HEK293 (cell line): Measurements from ENCODE around the gene CPXM2.

Experiments
- CTCF ChIA-PET: fragments of 350-600 bp; formaldehyde crosslinking; extraction: SDS; loops from one replicate; lab custom pipeline; 2021; ENCODE audit warnings: antibody characterized with exemption; lab: Yijun Ruan, JAX
- POLR2A ChIA-PET: fragments of 300-600 bp; formaldehyde crosslinking; extraction: SDS; loops from one replicate; lab custom pipeline; 2020; ENCODE audit warnings: antibody characterized with exemption, inconsistent platforms; lab: Yijun Ruan, JAX
- H3K27ac ChIP-seq: fragments of 200-500 bp; sonication (Bioruptor generic); 2 replicates; pipeline ENCODE4 v1.5.1; 2014; ENCODE audit warnings: low read depth, low read length, control low read depth, inconsistent platforms; ENCODE audit errors: extremely low read depth
- H3K36me3 ChIP-seq, 2 experiments: fragments of 200-500 bp in 1 of 2; sonication (Bioruptor generic) in 1 of 2; 1 replicate in 1 of 2; 2 replicates in 1 of 2; pipeline ENCODE4 v1.5.1; 2014 to 2017; ENCODE audit warnings: inconsistent platforms in 2 of 2, low read length in 2 of 2; ENCODE audit not compliant: control insufficient read depth in 2 of 2, insufficient read depth in 1 of 2
- H3K4me1 ChIP-seq: fragments of 200-500 bp; sonication (Bioruptor generic); 2 replicates; pipeline ENCODE4 v1.5.1; 2014; ENCODE audit warnings: mild to moderate bottlenecking, low read length, inconsistent platforms; ENCODE audit not compliant: control insufficient read depth, insufficient read depth
- H3K4me3 ChIP-seq: 2 replicates; pipeline ENCODE4 v1.5.1; 2011; ENCODE audit warnings: low read depth, mild to moderate bottlenecking, control low read depth, low read length, moderate library complexity
- H3K9me3 ChIP-seq: fragments of 200-500 bp; sonication (Bioruptor generic); 2 replicates; pipeline ENCODE4 v1.5.1; 2014; ENCODE audit warnings: low read depth, low read length, inconsistent platforms; ENCODE audit not compliant: control insufficient read depth, insufficient read depth
- ELK4 ChIP-seq: IDR thresholded peaks from 2 replicates; pipeline ENCODE4 v1.6.1; 2011; ENCODE audit warnings: mild to moderate bottlenecking, low read depth, low read length, borderline replicate concordance
- GFI1B ChIP-seq: fragments of 450-650 bp; formaldehyde crosslinking; IDR thresholded peaks from 2 replicates; pipeline ENCODE4 v1.5.1; 2016; ENCODE audit warnings: missing biosample characterization, missing genetic modification characterization
- RBAK ChIP-seq: fragments of 450-650 bp; formaldehyde crosslinking; IDR thresholded peaks from 2 replicates; pipeline ENCODE4 v1.5.1; 2016; ENCODE audit warnings: missing biosample characterization, missing genetic modification characterization
- ZIC2 ChIP-seq: fragments of 450-650 bp; formaldehyde crosslinking; IDR thresholded peaks from 2 replicates; pipeline ENCODE4 v1.5.1; 2016; ENCODE audit warnings: missing biosample characterization, missing genetic modification characterization
- ZNF138 ChIP-seq: fragments of 450-650 bp; formaldehyde crosslinking; IDR thresholded peaks from 2 replicates; pipeline ENCODE4 v1.5.1; 2016; ENCODE audit warnings: missing biosample characterization, missing genetic modification characterization, borderline replicate concordance
- ZNF155 ChIP-seq: fragments of 450-650 bp; formaldehyde crosslinking; IDR thresholded peaks from 2 replicates; pipeline ENCODE4 v1.5.1; 2016; ENCODE audit warnings: missing biosample characterization, missing genetic modification characterization
- ZNF202 ChIP-seq: fragments of 450-650 bp; formaldehyde crosslinking; IDR thresholded peaks from 2 replicates; pipeline ENCODE4 v1.5.1; 2016; ENCODE audit warnings: missing biosample characterization, missing genetic modification characterization, borderline replicate concordance
- ZNF354C ChIP-seq: fragments of 450-650 bp; formaldehyde crosslinking; IDR thresholded peaks from 2 replicates; pipeline ENCODE4 v1.5.1; 2016; ENCODE audit warnings: missing biosample characterization, missing genetic modification characterization, low read depth, borderline replicate concordance
- ZNF37A ChIP-seq: fragments of 450-650 bp; IDR thresholded peaks from 2 replicates; pipeline ENCODE4 v1.5.1; 2018; ENCODE audit warnings: missing biosample characterization, missing genetic modification characterization
- ZNF555 ChIP-seq: fragments of 450-650 bp; formaldehyde crosslinking; conservative IDR thresholded peaks from 2 replicates; pipeline ENCODE4 v1.5.1; 2017; ENCODE audit warnings: missing biosample characterization, mild to moderate bottlenecking, missing genetic modification characterization, inconsistent platforms
- ZNF596 ChIP-seq: fragments of 450-650 bp; IDR thresholded peaks from 2 replicates; pipeline ENCODE4 v1.5.0; 2018; ENCODE audit warnings: missing biosample characterization, mild to moderate bottlenecking, missing genetic modification characterization, moderate library complexity
- ZNF621 ChIP-seq: fragments of 450-650 bp; formaldehyde crosslinking; IDR thresholded peaks from 2 replicates; pipeline ENCODE4 v1.5.1; 2017; ENCODE audit warnings: missing biosample characterization, missing genetic modification characterization
- ZNF623 ChIP-seq: fragments of 450-650 bp; formaldehyde crosslinking; IDR thresholded peaks from 2 replicates; pipeline ENCODE4 v1.5.1; 2016; ENCODE audit warnings: missing biosample characterization, missing genetic modification characterization
- ZNF701 ChIP-seq: fragments of 450-650 bp; formaldehyde crosslinking; IDR thresholded peaks from 2 replicates; pipeline ENCODE4 v1.5.1; 2016; ENCODE audit warnings: missing biosample characterization, missing genetic modification characterization
- ZNF768 ChIP-seq: fragments of 450-650 bp; formaldehyde crosslinking; IDR thresholded peaks from 2 replicates; pipeline ENCODE4 v1.5.1; 2018; ENCODE audit warnings: missing biosample characterization, mild to moderate bottlenecking, missing genetic modification characterization
- ZSCAN16 ChIP-seq: fragments of 450-650 bp; formaldehyde crosslinking; IDR thresholded peaks from 2 replicates; pipeline ENCODE4 v1.5.1; 2016; ENCODE audit warnings: missing biosample characterization, missing genetic modification characterization
- TF ChIP-seq, protein P1 (sequence below): fragments of 450-650 bp; IDR thresholded peaks from 2 replicates; pipeline ENCODE4 v1.5.1; 2018; ENCODE audit warnings: missing biosample characterization, mild to moderate bottlenecking, missing genetic modification characterization
- TF ChIP-seq, protein P2 (sequence below): fragments of 450-650 bp; formaldehyde crosslinking; IDR thresholded peaks from 2 replicates; pipeline ENCODE4 v1.5.1; 2016; ENCODE audit warnings: missing biosample characterization, missing genetic modification characterization
- TF ChIP-seq, protein P3 (sequence below): fragments of 450-650 bp; formaldehyde crosslinking; IDR thresholded peaks from 2 replicates; pipeline ENCODE4 v1.5.1; 2016; ENCODE audit warnings: missing biosample characterization, missing genetic modification characterization
- TF ChIP-seq, protein P4 (sequence below): fragments of 450-650 bp; formaldehyde crosslinking; IDR thresholded peaks from 2 replicates; pipeline ENCODE4 v1.5.1; 2016; ENCODE audit warnings: missing biosample characterization, missing genetic modification characterization, borderline replicate concordance
- TF ChIP-seq, protein P5 (sequence below): fragments of 450-650 bp; formaldehyde crosslinking; IDR thresholded peaks from 2 replicates; pipeline ENCODE4 v1.5.1; 2016; ENCODE audit warnings: missing biosample characterization, missing genetic modification characterization

The CPXM2 gene

DNA sequence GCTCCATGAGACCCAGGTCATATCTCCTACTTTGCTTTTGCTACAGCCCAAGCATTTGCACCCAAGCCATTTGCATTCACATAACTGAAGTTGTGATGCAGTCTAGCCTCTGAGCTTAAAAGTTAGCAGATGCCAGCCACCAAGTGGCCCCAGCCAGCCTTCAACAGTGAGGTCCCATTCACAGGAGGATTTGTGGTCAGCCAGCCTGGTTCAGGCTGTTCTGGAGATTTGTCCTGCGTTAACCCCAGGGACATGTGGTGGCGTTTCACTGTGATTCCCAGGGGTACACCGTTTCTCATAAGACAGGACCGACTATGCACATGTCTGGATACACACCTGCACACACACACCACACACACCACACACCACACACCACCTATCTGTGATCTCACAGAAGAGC lies 174.3 kb downstream of the CPXM2 start:
- H3K36me3 ChIP-seq, result no peaks in the 10 kb centered on the region
- ChIA-PET CTCF (no interaction called here), POLR2A (no interaction called here)
- TF ChIP-seq ZNF354C, result no peak
- no peak for TF ChIP-seq ZNF596
- TF ChIP-seq, protein P1, sequence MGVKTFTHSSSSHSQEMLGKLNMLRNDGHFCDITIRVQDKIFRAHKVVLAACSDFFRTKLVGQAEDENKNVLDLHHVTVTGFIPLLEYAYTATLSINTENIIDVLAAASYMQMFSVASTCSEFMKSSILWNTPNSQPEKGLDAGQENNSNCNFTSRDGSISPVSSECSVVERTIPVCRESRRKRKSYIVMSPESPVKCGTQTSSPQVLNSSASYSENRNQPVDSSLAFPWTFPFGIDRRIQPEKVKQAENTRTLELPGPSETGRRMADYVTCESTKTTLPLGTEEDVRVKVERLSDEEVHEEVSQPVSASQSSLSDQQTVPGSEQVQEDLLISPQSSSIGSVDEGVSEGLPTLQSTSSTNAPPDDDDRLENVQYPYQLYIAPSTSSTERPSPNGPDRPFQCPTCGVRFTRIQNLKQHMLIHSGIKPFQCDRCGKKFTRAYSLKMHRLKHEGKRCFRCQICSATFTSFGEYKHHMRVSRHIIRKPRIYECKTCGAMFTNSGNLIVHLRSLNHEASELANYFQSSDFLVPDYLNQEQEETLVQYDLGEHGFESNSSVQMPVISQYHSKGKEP (tag by site-specific recombination), result no peak
- TF ChIP-seq, protein P2, sequence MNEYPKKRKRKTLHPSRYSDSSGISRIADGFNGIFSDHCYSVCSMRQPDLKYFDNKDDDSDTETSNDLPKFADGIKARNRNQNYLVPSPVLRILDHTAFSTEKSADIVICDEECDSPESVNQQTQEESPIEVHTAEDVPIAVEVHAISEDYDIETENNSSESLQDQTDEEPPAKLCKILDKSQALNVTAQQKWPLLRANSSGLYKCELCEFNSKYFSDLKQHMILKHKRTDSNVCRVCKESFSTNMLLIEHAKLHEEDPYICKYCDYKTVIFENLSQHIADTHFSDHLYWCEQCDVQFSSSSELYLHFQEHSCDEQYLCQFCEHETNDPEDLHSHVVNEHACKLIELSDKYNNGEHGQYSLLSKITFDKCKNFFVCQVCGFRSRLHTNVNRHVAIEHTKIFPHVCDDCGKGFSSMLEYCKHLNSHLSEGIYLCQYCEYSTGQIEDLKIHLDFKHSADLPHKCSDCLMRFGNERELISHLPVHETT (tag by site-specific recombination), result no peak
- TF ChIP-seq, protein P3, sequence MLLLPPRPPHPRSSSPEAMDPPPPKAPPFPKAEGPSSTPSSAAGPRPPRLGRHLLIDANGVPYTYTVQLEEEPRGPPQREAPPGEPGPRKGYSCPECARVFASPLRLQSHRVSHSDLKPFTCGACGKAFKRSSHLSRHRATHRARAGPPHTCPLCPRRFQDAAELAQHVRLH, result no peak
- no peak for TF ChIP-seq ZNF37A
- TF ChIP-seq ZNF555 (tag by site-specific recombination), result no peak
- no peak for TF ChIP-seq ELK4
- TF ChIP-seq ZNF138 (tag by site-specific recombination), result no peak
- TF ChIP-seq, protein P4, sequence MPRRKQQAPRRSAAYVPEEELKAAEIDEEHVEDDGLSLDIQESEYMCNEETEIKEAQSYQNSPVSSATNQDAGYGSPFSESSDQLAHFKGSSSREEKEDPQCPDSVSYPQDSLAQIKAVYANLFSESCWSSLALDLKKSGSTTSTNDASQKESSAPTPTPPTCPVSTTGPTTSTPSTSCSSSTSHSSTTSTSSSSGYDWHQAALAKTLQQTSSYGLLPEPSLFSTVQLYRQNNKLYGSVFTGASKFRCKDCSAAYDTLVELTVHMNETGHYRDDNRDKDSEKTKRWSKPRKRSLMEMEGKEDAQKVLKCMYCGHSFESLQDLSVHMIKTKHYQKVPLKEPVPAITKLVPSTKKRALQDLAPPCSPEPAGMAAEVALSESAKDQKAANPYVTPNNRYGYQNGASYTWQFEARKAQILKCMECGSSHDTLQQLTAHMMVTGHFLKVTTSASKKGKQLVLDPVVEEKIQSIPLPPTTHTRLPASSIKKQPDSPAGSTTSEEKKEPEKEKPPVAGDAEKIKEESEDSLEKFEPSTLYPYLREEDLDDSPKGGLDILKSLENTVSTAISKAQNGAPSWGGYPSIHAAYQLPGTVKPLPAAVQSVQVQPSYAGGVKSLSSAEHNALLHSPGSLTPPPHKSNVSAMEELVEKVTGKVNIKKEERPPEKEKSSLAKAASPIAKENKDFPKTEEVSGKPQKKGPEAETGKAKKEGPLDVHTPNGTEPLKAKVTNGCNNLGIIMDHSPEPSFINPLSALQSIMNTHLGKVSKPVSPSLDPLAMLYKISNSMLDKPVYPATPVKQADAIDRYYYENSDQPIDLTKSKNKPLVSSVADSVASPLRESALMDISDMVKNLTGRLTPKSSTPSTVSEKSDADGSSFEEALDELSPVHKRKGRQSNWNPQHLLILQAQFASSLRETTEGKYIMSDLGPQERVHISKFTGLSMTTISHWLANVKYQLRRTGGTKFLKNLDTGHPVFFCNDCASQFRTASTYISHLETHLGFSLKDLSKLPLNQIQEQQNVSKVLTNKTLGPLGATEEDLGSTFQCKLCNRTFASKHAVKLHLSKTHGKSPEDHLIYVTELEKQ (tag by site-specific recombination), result no peak
- no peak for TF ChIP-seq RBAK (tag by site-specific recombination)
- no peak for TF ChIP-seq ZNF623 (tag by site-specific recombination)
- TF ChIP-seq ZIC2 (tag by site-specific recombination), result no peak
- no peak for TF ChIP-seq ZNF202 (tag by site-specific recombination)
- no peak for TF ChIP-seq ZNF621 (tag by site-specific recombination)
- no peaks in the 10 kb centered on the region for H3K9me3 ChIP-seq
- H3K4me1 ChIP-seq, result no peaks in the 10 kb centered on the region
- no peak overlapping the region for H3K4me3 ChIP-seq
- no peak overlapping the region for H3K27ac ChIP-seq

- TF ChIP-seq ZNF701, result no peak
- no peak for TF ChIP-seq GFI1B (tag by site-specific recombination)
- no peak for TF ChIP-seq ZSCAN16
- TF ChIP-seq, protein P5, sequence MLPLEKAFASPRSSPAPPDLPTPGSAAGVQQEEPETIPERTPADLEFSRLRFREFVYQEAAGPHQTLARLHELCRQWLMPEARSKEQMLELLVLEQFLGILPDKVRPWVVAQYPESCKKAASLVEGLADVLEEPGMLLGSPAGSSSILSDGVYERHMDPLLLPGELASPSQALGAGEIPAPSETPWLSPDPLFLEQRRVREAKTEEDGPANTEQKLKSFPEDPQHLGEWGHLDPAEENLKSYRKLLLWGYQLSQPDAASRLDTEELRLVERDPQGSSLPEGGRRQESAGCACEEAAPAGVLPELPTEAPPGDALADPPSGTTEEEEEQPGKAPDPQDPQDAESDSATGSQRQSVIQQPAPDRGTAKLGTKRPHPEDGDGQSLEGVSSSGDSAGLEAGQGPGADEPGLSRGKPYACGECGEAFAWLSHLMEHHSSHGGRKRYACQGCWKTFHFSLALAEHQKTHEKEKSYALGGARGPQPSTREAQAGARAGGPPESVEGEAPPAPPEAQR (tag by site-specific recombination), result no peak
- TF ChIP-seq ZNF354C, result no peak
- TF ChIP-seq ZNF768 (tag by site-specific recombination), result no peak
- no peak for TF ChIP-seq ZNF155 (tag by site-specific recombination)
- H3K9me3 ChIP-seq, result no peaks in the 10 kb centered on the region
- H3K27ac ChIP-seq, result no peak overlapping the region
- H3K4me1 ChIP-seq, result no peaks in the 10 kb centered on the region
- no peaks in the 10 kb centered on the region for H3K36me3 ChIP-seq
- ChIA-PET CTCF (interaction anchor here (0.6 kb wide), 1 partner anchor 702 kb away, joined by 5 read pairs; no protein-coding TSS in a partner anchor), POLR2A (no interaction called here)
- H3K4me3 ChIP-seq, result no peak overlapping the region
Observed at GRCh38 chr10:123715546-123715945, 176.1 kb downstream of the CPXM2 start.
